ENCODE data around the gene NAV2. TPM values are rescaled to one million over a fixed set of nuclear protein-coding genes. Genes with fewer than 3 reads are reported as not detected.

NAV2 gene
- polyA plus RNA-seq, 3 donors = not detected

- no peaks in the 10 kb centered on the region for H3K4me1 Mint-ChIP-seq
- Histone ChIP-seq H3K9me3 (replicated peaks in 1 of 2; ENCODE audit: control insufficient read depth in 1 of 2, insufficient read depth in 1 of 2, low read length in 2 of 2) (no peaks in the 10 kb centered on the region), H3K4me3 (replicated peaks in 1 of 3; ENCODE audit: low read depth in 2 of 3, low read length in 3 of 3) (no peak overlapping the region), H3K4me2 (replicated peaks; ENCODE audit: extremely low read depth, low read length, poor library complexity, severe bottlenecking) (no peak overlapping the region), H3K9ac (ENCODE audit: insufficient read depth, low read length, poor library complexity, severe bottlenecking) (no peak overlapping the region), H3K27me3 (ENCODE audit: control insufficient read depth in 2 of 2, insufficient read depth in 2 of 2, low read length in 2 of 2) (no peaks in the 10 kb centered on the region), H3K4me1 (ENCODE audit: control insufficient read depth in 1 of 2, insufficient read depth in 2 of 2, low read length in 2 of 2) (no peaks in the 10 kb centered on the region), H2AFZ (ENCODE audit: insufficient read depth, low read depth, low read length, poor library complexity, severe bottlenecking) (no peak overlapping the region), H3K79me2 (ENCODE audit: insufficient read depth, low read length) (no peaks in the 10 kb centered on the region), H3K27ac (ENCODE audit: low read depth in 1 of 2, low read length in 2 of 2) (no peak overlapping the region), H3K36me3 (replicated peaks in 1 of 2; ENCODE audit: control insufficient read depth in 1 of 2, insufficient read depth in 2 of 2, low read length in 2 of 2) (no peaks in the 10 kb centered on the region), H4K20me1 (ENCODE audit: insufficient read depth, low read length) (no peaks in the 10 kb centered on the region)
- no peak for TF ChIP-seq CTCF (IDR thresholded peaks at IDR 0.05)
- WGBS (ENCODE audit: insufficient coverage) = 100% methylated on average over 1 of the region's 1 CpG
- no peaks in the 10 kb centered on the region for H3K36me3 Mint-ChIP-seq
- intact Hi-C loops (cut with micrococcal nuclease) = no loop called here
- peaks cover 3 to 18% (median 12%) of the 10 kb centered on the region in 3 donors for H3K27me3 Mint-ChIP-seq (ENCODE audit: low read depth in 3 of 3)
- H3K27ac Mint-ChIP-seq = no peak overlapping the region
- H3K9me3 Mint-ChIP-seq = no peaks in the 10 kb centered on the region
- DNase-seq = no peak
- no peak overlapping the region for H3K4me3 Mint-ChIP-seq
Observed at GRCh38 chr11:19762266-19762665, 49.6 kb downstream of the NAV2 start.

- H3K79me2 ChIP-seq (ENCODE audit: insufficient read depth, low read length) = no peaks in the 10 kb centered on the region
- no peak overlapping the region for H2AFZ ChIP-seq (ENCODE audit: insufficient read depth, low read depth, low read length, poor library complexity, severe bottlenecking)
- TF ChIP-seq CTCF (IDR thresholded peaks at IDR 0.05) = no peak
- H3K9me3 ChIP-seq (replicated peaks in 1 of 2; ENCODE audit: control insufficient read depth in 1 of 2, insufficient read depth in 1 of 2, low read length in 2 of 2) = no peaks in the 10 kb centered on the region
- H3K4me3 ChIP-seq (replicated peaks in 1 of 3; ENCODE audit: low read depth in 2 of 3, low read length in 3 of 3) = no peak overlapping the region
- no peak overlapping the region for H3K4me2 ChIP-seq (replicated peaks; ENCODE audit: extremely low read depth, low read length, poor library complexity, severe bottlenecking)
- H3K27me3 ChIP-seq (ENCODE audit: control insufficient read depth in 2 of 2, insufficient read depth in 2 of 2, low read length in 2 of 2) = no peaks in the 10 kb centered on the region
- 81% methylated on average over 2 of the region's 7 CpGs for WGBS (ENCODE audit: insufficient coverage)
- no peaks in the 10 kb centered on the region for H4K20me1 ChIP-seq (ENCODE audit: insufficient read depth, low read length)
- DNase-seq = no peak
- no peaks in the 10 kb centered on the region for H3K9me3 Mint-ChIP-seq
- H3K4me3 Mint-ChIP-seq = no peak overlapping the region
- no peaks in the 10 kb centered on the region for H3K36me3 ChIP-seq (replicated peaks in 1 of 2; ENCODE audit: control insufficient read depth in 1 of 2, insufficient read depth in 2 of 2, low read length in 2 of 2)
- H3K4me1 Mint-ChIP-seq = no peaks in the 10 kb centered on the region
- H3K27ac ChIP-seq (ENCODE audit: low read depth in 1 of 2, low read length in 2 of 2) = no peak overlapping the region
- no peaks in the 10 kb centered on the region for H3K4me1 ChIP-seq (ENCODE audit: control insufficient read depth in 1 of 2, insufficient read depth in 2 of 2, low read length in 2 of 2)
- peaks cover 3 to 17% (median 13%) of the 10 kb centered on the region in 3 donors for H3K27me3 Mint-ChIP-seq (ENCODE audit: low read depth in 3 of 3)
- no peaks in the 10 kb centered on the region for H3K36me3 Mint-ChIP-seq
- H3K27ac Mint-ChIP-seq = no peak overlapping the region
- intact Hi-C loops (cut with micrococcal nuclease) = no loop called here
- H3K9ac ChIP-seq (ENCODE audit: insufficient read depth, low read length, poor library complexity, severe bottlenecking) = no peak overlapping the region
Observed at GRCh38 chr11:19763330-19763729, 50.7 kb downstream of the NAV2 start.

Data from CD14-positive monocyte (primary cell).